GM23338 (cell line): ENCODE data around the gene OGT.

Source experiments
- CREB1 ChIP-seq: fragments of 250-450 bp; sonication (Bioruptor Pico); IDR thresholded peaks from 2 replicates; pipeline ENCODE4 v1.5.0; 2020; ENCODE audit warnings: low read depth, mild to moderate bottlenecking, moderate library complexity
- CTCF ChIP-seq, 2 experiments: fragments of 200-600 bp in 1 of 2; sonication (generic) in 1 of 2; conservative IDR thresholded peaks; 2 replicates each; pipeline versions ENCODE4 v1.5.1 to v1.6.1; 2016 to 2017; ENCODE audit warnings: antibody characterized with exemption in 2 of 2, low read depth in 2 of 2, mild to moderate bottlenecking in 2 of 2, moderate library complexity in 1 of 2
- EZH2 ChIP-seq: fragments of 200-600 bp; sonication (generic); IDR thresholded peaks from one replicate; pipeline ENCODE4 v1.8.0; 2017; ENCODE audit warnings: antibody characterized with exemption, mild to moderate bottlenecking, low read depth; ENCODE audit not compliant: unreplicated experiment
- EZH2phosphoT487 ChIP-seq: fragments of 200-600 bp; sonication (generic); IDR thresholded peaks from one replicate; pipeline ENCODE4 v1.8.1; 2018; ENCODE audit warnings: antibody characterized with exemption; ENCODE audit not compliant: unreplicated experiment
- JUNB ChIP-seq: IDR thresholded peaks from one replicate; pipeline ENCODE4 v1.6.1; 2016; ENCODE audit warnings: antibody characterized with exemption; ENCODE audit not compliant: unreplicated experiment
- NANOG ChIP-seq: IDR thresholded peaks from 2 replicates; pipeline ENCODE4 v1.6.1; 2016; ENCODE audit warnings: antibody characterized with exemption, borderline replicate concordance
- POLR2AphosphoS5 ChIP-seq: IDR thresholded peaks from 2 replicates; pipeline ENCODE4 v1.6.1; 2016; ENCODE audit warnings: antibody characterized with exemption, low read depth
- REST ChIP-seq: IDR thresholded peaks from one replicate; pipeline ENCODE4 v1.6.1; 2018; ENCODE audit warnings: antibody characterized with exemption; ENCODE audit not compliant: unreplicated experiment
- STAT1 ChIP-seq: IDR thresholded peaks from one replicate; pipeline ENCODE4 v1.6.1; 2016; ENCODE audit warnings: antibody characterized with exemption; ENCODE audit not compliant: unreplicated experiment
- ZNF114 ChIP-seq: fragments of 250-450 bp; sonication (Bioruptor Pico); IDR thresholded peaks from 2 replicates; pipeline ENCODE4 v1.5.0; 2020; ENCODE audit warnings: mild to moderate bottlenecking, moderate library complexity
- ZNF331 ChIP-seq: fragments of 250-450 bp; sonication (Bioruptor Pico); IDR thresholded peaks from 2 replicates; pipeline ENCODE4 v1.5.0; 2020; ENCODE audit warnings: low read depth, mild to moderate bottlenecking, moderate library complexity
- TF ChIP-seq, protein P1 (sequence below): IDR thresholded peaks from 2 replicates; pipeline ENCODE4 v1.6.1; 2016; ENCODE audit warnings: antibody characterized with exemption

DNA sequence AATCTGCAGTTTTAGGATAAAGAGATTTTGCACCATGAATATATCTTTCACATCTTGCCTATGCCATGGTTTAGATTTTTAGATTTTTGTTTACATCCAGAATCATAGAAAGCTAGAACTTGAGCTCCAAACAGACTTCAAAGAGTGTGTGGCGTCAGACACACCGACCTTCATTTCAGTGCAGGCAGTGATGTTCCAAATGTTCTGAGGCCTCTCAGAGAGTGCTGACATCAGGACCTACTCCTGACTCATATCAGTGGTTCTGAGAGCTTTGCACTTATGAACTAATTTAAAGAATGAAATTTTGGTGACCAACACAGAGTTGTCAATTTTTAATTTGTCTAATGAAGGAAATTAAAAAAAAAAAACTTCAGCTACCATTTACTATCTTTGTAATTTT lies 67.1 kb downstream of the OGT start:
- no peak for TF ChIP-seq CTCF (conservative IDR thresholded peaks at IDR 0.05; ENCODE audit: low read depth in 2 of 2)
- TF ChIP-seq EZH2phosphoT487: no peak
- no peak for TF ChIP-seq CREB1
- TF ChIP-seq REST: no peak
- TF ChIP-seq POLR2AphosphoS5: no peak
- no peak for TF ChIP-seq EZH2
- TF ChIP-seq ZNF114: no peak
- no peak for TF ChIP-seq JUNB
- TF ChIP-seq, protein P1, sequence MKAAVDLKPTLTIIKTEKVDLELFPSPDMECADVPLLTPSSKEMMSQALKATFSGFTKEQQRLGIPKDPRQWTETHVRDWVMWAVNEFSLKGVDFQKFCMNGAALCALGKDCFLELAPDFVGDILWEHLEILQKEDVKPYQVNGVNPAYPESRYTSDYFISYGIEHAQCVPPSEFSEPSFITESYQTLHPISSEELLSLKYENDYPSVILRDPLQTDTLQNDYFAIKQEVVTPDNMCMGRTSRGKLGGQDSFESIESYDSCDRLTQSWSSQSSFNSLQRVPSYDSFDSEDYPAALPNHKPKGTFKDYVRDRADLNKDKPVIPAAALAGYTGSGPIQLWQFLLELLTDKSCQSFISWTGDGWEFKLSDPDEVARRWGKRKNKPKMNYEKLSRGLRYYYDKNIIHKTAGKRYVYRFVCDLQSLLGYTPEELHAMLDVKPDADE: no peak
- TF ChIP-seq STAT1: no peak
- no peak for TF ChIP-seq NANOG
- TF ChIP-seq ZNF331 (CRISPR knock-in tag): no peak
